H9 (cell line): ENCODE measurements around the gene TAS2R40. TPM values are rescaled to one million over a fixed set of nuclear protein-coding genes. Genes with fewer than 3 reads are reported as not detected.

ENCODE experiments used
- DNase-seq: peaks from one replicate; pipeline ENCODE4 v3.0.0-alpha.2; 2017
- H2AFZ ChIP-seq: one replicate; pipeline ENCODE4 v1.6.1; 2013; ENCODE audit warnings: mild to moderate bottlenecking, low read length, control low read depth, moderate library complexity
- H2AK5ac ChIP-seq: 2 replicates; pipeline ENCODE4 v1.6.1; 2013; ENCODE audit warnings: low read length, control low read depth, mixed read lengths; ENCODE audit not compliant: insufficient read length
- H2BK120ac ChIP-seq: one replicate; pipeline ENCODE4 v1.6.1; 2013; ENCODE audit warnings: low read depth, mild to moderate bottlenecking, low read length, control low read depth, inconsistent platforms; ENCODE audit not compliant: poor library complexity, severe bottlenecking
- H2BK12ac ChIP-seq: 2 replicates; pipeline ENCODE4 v1.6.1; 2013; ENCODE audit warnings: low read length, control low read depth, mixed read lengths, low read depth; ENCODE audit not compliant: insufficient read length
- H2BK15ac ChIP-seq: 2 replicates; pipeline ENCODE4 v1.6.1; 2013; ENCODE audit warnings: low read depth, low read length, control low read depth
- H2BK20ac ChIP-seq: one replicate; pipeline ENCODE4 v1.6.1; 2013; ENCODE audit warnings: low read depth, mild to moderate bottlenecking, low read length, control low read depth, inconsistent platforms; ENCODE audit not compliant: poor library complexity, severe bottlenecking
- H2BK5ac ChIP-seq: 2 replicates; pipeline ENCODE4 v1.6.1; 2013; ENCODE audit warnings: low read length, control low read depth, mixed read lengths; ENCODE audit not compliant: insufficient read length
- H3K14ac ChIP-seq: 2 replicates; pipeline ENCODE4 v1.6.1; 2013; ENCODE audit warnings: low read length, control low read depth; ENCODE audit not compliant: insufficient read depth
- H3K18ac ChIP-seq: 2 replicates; pipeline ENCODE4 v1.6.1; 2013; ENCODE audit warnings: low read depth, mild to moderate bottlenecking, mixed read lengths, low read length, control low read depth; ENCODE audit not compliant: insufficient read length
- H3K23ac ChIP-seq: 2 replicates; pipeline ENCODE4 v1.6.1; 2013; ENCODE audit warnings: low read length, control low read depth, mixed read lengths, low read depth; ENCODE audit not compliant: insufficient read length
- H3K23me2 ChIP-seq: 2 replicates; pipeline ENCODE4 v1.6.1; 2013; ENCODE audit warnings: low read depth, mild to moderate bottlenecking, mixed read lengths, low read length, control low read depth; ENCODE audit not compliant: insufficient read length, poor library complexity, severe bottlenecking
- H3K27ac ChIP-seq: 2 replicates; pipeline ENCODE4 v1.5.1; 2013; ENCODE audit warnings: low read length, control low read depth, mixed read lengths, low read depth; ENCODE audit not compliant: insufficient read length
- H3K27me3 ChIP-seq: 2 replicates; pipeline ENCODE4 v1.6.1; 2013; ENCODE audit warnings: low read length, control low read depth, inconsistent platforms; ENCODE audit not compliant: insufficient read depth
- H3K4ac ChIP-seq: 2 replicates; pipeline ENCODE4 v1.6.1; 2013; ENCODE audit warnings: low read depth, mild to moderate bottlenecking, control low read depth, inconsistent platforms, low read length, moderate library complexity
- H3K4me1 ChIP-seq: 2 replicates; pipeline ENCODE4 v1.6.1; 2013; ENCODE audit warnings: low read length, control low read depth, inconsistent platforms; ENCODE audit not compliant: insufficient read depth
- H3K4me2 ChIP-seq: 2 replicates; pipeline ENCODE4 v1.6.1; 2013; ENCODE audit warnings: low read length, control low read depth, mixed read lengths; ENCODE audit not compliant: insufficient read length, insufficient read depth
- H3K56ac ChIP-seq: 2 replicates; pipeline ENCODE4 v1.6.1; 2013; ENCODE audit warnings: low read depth, mild to moderate bottlenecking, mixed read lengths, low read length, control low read depth; ENCODE audit not compliant: insufficient read length
- H3K79me1 ChIP-seq: 2 replicates; pipeline ENCODE4 v1.6.1; 2013; ENCODE audit warnings: low read depth, mild to moderate bottlenecking, moderate library complexity, low read length, control low read depth, inconsistent platforms; ENCODE audit not compliant: insufficient read depth, poor library complexity, severe bottlenecking
- H3K79me2 ChIP-seq: 2 replicates; pipeline ENCODE4 v1.6.1; 2013; ENCODE audit warnings: low read length, control low read depth, inconsistent platforms; ENCODE audit not compliant: insufficient read depth
- H3K9ac ChIP-seq: 2 replicates; pipeline ENCODE4 v1.6.1; 2013; ENCODE audit warnings: low read length, control low read depth, mixed read lengths; ENCODE audit not compliant: insufficient read length; ENCODE audit errors: extremely low read depth
- H3K9me3 ChIP-seq: one replicate; pipeline ENCODE4 v1.6.1; 2013; ENCODE audit warnings: low read depth, low read length, inconsistent platforms; ENCODE audit not compliant: control insufficient read depth
- H3T11ph ChIP-seq: one replicate; pipeline ENCODE4 v1.6.1; 2013; ENCODE audit warnings: mild to moderate bottlenecking, low read length, control low read depth, inconsistent platforms
- H4K20me1 ChIP-seq: one replicate; pipeline ENCODE4 v1.6.1; 2013; ENCODE audit not compliant: control insufficient read depth, insufficient read length, insufficient read depth
- H4K5ac ChIP-seq: 2 replicates; pipeline ENCODE4 v1.6.1; 2013; ENCODE audit warnings: low read depth, mild to moderate bottlenecking, mixed read lengths, low read length, control low read depth; ENCODE audit not compliant: insufficient read length
- H4K8ac ChIP-seq: replicated peaks from 2 replicates; pipeline ENCODE4 v1.6.1; 2013; ENCODE audit warnings: low read length, control low read depth, mixed read lengths, low read depth; ENCODE audit not compliant: insufficient read length
- H4K91ac ChIP-seq: 2 replicates; pipeline ENCODE4 v1.6.1; 2013; ENCODE audit warnings: low read depth, mild to moderate bottlenecking, moderate library complexity, mixed read lengths, low read length, control low read depth; ENCODE audit not compliant: insufficient read length
- H3K27ac Mint-ChIP-seq, 3 experiments: 2 replicates in 2 of 3; 3 replicates in 1 of 3; pipeline ENCODE4 v1.8.0; 2020 to 2021; ENCODE audit warnings: mixed read lengths in 3 of 3, mild to moderate bottlenecking in 1 of 3, moderate library complexity in 1 of 3
- H3K27me3 Mint-ChIP-seq: 2 replicates; pipeline ENCODE4 v1.8.0; 2021; ENCODE audit warnings: low read depth, mild to moderate bottlenecking, moderate library complexity, mixed read lengths
- H3K36me3 Mint-ChIP-seq, 3 experiments: 2 replicates in 2 of 3; 3 replicates in 1 of 3; pipeline ENCODE4 v1.8.0; 2020 to 2021; ENCODE audit warnings: low read depth in 3 of 3, mixed read lengths in 3 of 3; ENCODE audit not compliant: insufficient read depth in 1 of 3
- H3K4me1 Mint-ChIP-seq, 2 experiments: 2 replicates each; pipeline ENCODE4 v1.8.0; 2020; ENCODE audit warnings: mixed read lengths in 2 of 2
- H3K4me3 Mint-ChIP-seq, 2 experiments: 2 replicates in 1 of 2; 3 replicates in 1 of 2; pipeline ENCODE4 v1.8.0; 2020 to 2021; ENCODE audit warnings: mild to moderate bottlenecking in 2 of 2, mixed read lengths in 2 of 2, moderate library complexity in 1 of 2
- H3K9me3 Mint-ChIP-seq, 2 experiments: 2 replicates in 1 of 2; 3 replicates in 1 of 2; pipeline ENCODE4 v1.8.0; 2020; ENCODE audit warnings: mild to moderate bottlenecking in 2 of 2, mixed read lengths in 2 of 2, moderate library complexity in 1 of 2
- CTCF ChIP-seq: fragments of 200-600 bp; sonication (generic); conservative IDR thresholded peaks from 3 replicates; pipeline ENCODE4 v1.8.0; 2021; ENCODE audit warnings: antibody characterized with exemption, mild to moderate bottlenecking
- WGBS: extraction: QIAGEN DNeasy Blood & Tissue Kit; methylation state at CpG from one replicate; pipeline ENCODE4 v1.1.7; 2013; ENCODE audit warnings: missing lambda C conversion rate, low lambda C conversion rate, mixed read lengths; ENCODE audit not compliant: insufficient read length; ENCODE audit errors: extremely low coverage; 5-methylcytosine and 5-hydroxymethylcytosine counted together
- total RNA-seq: library from RNA; stranded (reverse); gene quantifications from 2 replicates; pipeline ENCODE4 v1.2.1, GENCODE V29; 2021

The TAS2R40 gene
- total RNA-seq, 1 experiment from 2014 or later, result not detected

- H3K14ac ChIP-seq, result no peak overlapping the region
- no peaks in the 10 kb centered on the region for H3K23me2 ChIP-seq
- H4K8ac ChIP-seq, result no peak overlapping the region
- no peak overlapping the region for H2BK12ac ChIP-seq
- H4K91ac ChIP-seq, result no peak overlapping the region
- H3T11ph ChIP-seq, result no peak overlapping the region
- H3K4me2 ChIP-seq, result no peak overlapping the region
- Mint-ChIP-seq H3K4me3 (no peak overlapping the region), H3K4me1 (peaks cover 4 to 5% of the 10 kb centered on the region in 2 experiments), H3K27ac (no peak overlapping the region), H3K9me3 (peaks cover 3 to 8% of the 10 kb centered on the region in 2 experiments; a peak in 4 of 5 replicates), H3K36me3 (no peaks in the 10 kb centered on the region; a peak in 2 of 7 replicates), H3K27me3 (0 out of 2 replicates have a peak, but pooled peaks cover 1% of the 10 kb centered on the region)
- no peaks in the 10 kb centered on the region for H3K9me3 ChIP-seq
- H2BK5ac ChIP-seq, result no peak overlapping the region
- H2AK5ac ChIP-seq, result no peak overlapping the region
- no peak overlapping the region for H2BK120ac ChIP-seq
- no peak overlapping the region for H3K56ac ChIP-seq
- no peak overlapping the region for H3K4ac ChIP-seq
- H3K27ac ChIP-seq, result no peak overlapping the region
- no peaks in the 10 kb centered on the region for H3K27me3 ChIP-seq
- H2BK15ac ChIP-seq, result no peak overlapping the region
- H2BK20ac ChIP-seq, result no peak overlapping the region
- H4K20me1 ChIP-seq, result no peaks in the 10 kb centered on the region
- WGBS, result no CpG with 5 or more reads among the region's 5 CpGs
- no peaks in the 10 kb centered on the region for H3K4me1 ChIP-seq
- no peaks in the 10 kb centered on the region for H3K79me1 ChIP-seq
- H4K5ac ChIP-seq, result no peak overlapping the region
- no peak overlapping the region for H3K18ac ChIP-seq
- H3K79me2 ChIP-seq, result no peaks in the 10 kb centered on the region
- TF ChIP-seq CTCF, result no peak; the same call in 2 of the 3 replicates
- no peak overlapping the region for H2AFZ ChIP-seq
- no peak overlapping the region for H3K23ac ChIP-seq
- DNase-seq, result peak; percentile 29
- H3K9ac ChIP-seq, result no peak overlapping the region
Measured at GRCh38 chr7:143176128-143176527, 45.7 kb upstream of the TAS2R40 start.
